ENCODE measurements around the gene TUT7.

TUT7 gene

GRCh38 chr9:86256653-86257052 is 97.6 kb downstream of the TUT7 start:
- no peak for DNase-seq

GRCh38 chr9:86253577-86253976 is 100.6 kb downstream of the TUT7 start:
- no peak for DNase-seq

GRCh38 chr9:86252870-86253269 is 101.3 kb downstream of the TUT7 start:
- no peak for DNase-seq

- DNase-seq: no peak
These were observed 104.1 kb downstream of the TUT7 start for GRCh38 chr9:86250123-86250522.

GRCh38 chr9:86248746-86249145 is 105.5 kb downstream of the TUT7 start:
- no peak for DNase-seq

- DNase-seq: no peak
These were observed 107.5 kb downstream of the TUT7 start for GRCh38 chr9:86246752-86247161.

GRCh38 chr9:86242071-86242470 is 112.1 kb downstream of the TUT7 start:
- DNase-seq: no peak

GRCh38 chr9:86241216-86241615 is 113.0 kb downstream of the TUT7 start:
- no peak for DNase-seq

GRCh38 chr9:86238861-86239770 is 115.1 kb downstream of the TUT7 start:
- DNase-seq: peak in 1 of 2 donors; percentile 33
